ENCODE measurements around the gene ACAP3. TPM values are rescaled to one million over a fixed set of nuclear protein-coding genes. Genes with fewer than 3 reads are reported as not detected.

The ACAP3 gene
- total RNA-seq, 4 donors from 2014 or later: 34.3 to 125 (median 69.6) TPM

GRCh38 chr1:1343811-1344421 lies 36.2 kb upstream of the ACAP3 start:
- Histone ChIP-seq H3K27me3 (no peaks in the 10 kb centered on the region), H3K27ac (peak overlapping the region in 3 of 4 donors; percentile 60 to 91 (median 72)), H3K4me1 (peaks cover 0 to 63% (median 45%) of the 10 kb centered on the region in 4 donors), H3K36me3 (peaks cover 0 to 34% (median 3%) of the 10 kb centered on the region in 3 donors), H3K9me3 (no peaks in the 10 kb centered on the region), H3K4me3 (no peak overlapping the region)
- 75 to 83% methylated on average over 8 to 16 of the region's 24 CpGs for WGBS, 2 donors
- TF ChIP-seq EP300 (IDR thresholded peaks at IDR 0.05) (no peak), POLR2A (IDR thresholded peaks at IDR 0.05) (no peak)
- TF ChIP-seq, protein P1, sequence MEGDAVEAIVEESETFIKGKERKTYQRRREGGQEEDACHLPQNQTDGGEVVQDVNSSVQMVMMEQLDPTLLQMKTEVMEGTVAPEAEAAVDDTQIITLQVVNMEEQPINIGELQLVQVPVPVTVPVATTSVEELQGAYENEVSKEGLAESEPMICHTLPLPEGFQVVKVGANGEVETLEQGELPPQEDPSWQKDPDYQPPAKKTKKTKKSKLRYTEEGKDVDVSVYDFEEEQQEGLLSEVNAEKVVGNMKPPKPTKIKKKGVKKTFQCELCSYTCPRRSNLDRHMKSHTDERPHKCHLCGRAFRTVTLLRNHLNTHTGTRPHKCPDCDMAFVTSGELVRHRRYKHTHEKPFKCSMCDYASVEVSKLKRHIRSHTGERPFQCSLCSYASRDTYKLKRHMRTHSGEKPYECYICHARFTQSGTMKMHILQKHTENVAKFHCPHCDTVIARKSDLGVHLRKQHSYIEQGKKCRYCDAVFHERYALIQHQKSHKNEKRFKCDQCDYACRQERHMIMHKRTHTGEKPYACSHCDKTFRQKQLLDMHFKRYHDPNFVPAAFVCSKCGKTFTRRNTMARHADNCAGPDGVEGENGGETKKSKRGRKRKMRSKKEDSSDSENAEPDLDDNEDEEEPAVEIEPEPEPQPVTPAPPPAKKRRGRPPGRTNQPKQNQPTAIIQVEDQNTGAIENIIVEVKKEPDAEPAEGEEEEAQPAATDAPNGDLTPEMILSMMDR (IDR thresholded peaks at IDR 0.05): no peak
- DNase-seq (ENCODE audit: low spot score in 2 of 2): no peak

GRCh38 chr1:1342584-1343115 lies 34.9 kb upstream of the ACAP3 start:
- TF ChIP-seq, protein P1 (IDR thresholded peaks at IDR 0.05): no peak
- TF ChIP-seq POLR2A (IDR thresholded peaks at IDR 0.05) (no peak), EP300 (IDR thresholded peaks at IDR 0.05) (no peak)
- no peak overlapping the region for H3K4me3 ChIP-seq
- H3K27me3 ChIP-seq: no peaks in the 10 kb centered on the region
- no peaks in the 10 kb centered on the region for H3K9me3 ChIP-seq
- peaks cover 0 to 46% (median 14%) of the 10 kb centered on the region in 3 donors for H3K36me3 ChIP-seq
- peaks cover 0 to 55% (median 37%) of the 10 kb centered on the region in 4 donors for H3K4me1 ChIP-seq
- 71 to 83% methylated on average over 16 to 17 of the region's 18 CpGs for WGBS, 2 donors
- peak overlapping the region in 1 of 4 donors; percentile 27 for H3K27ac ChIP-seq
- no peak for DNase-seq (ENCODE audit: low spot score in 2 of 2)

DNA sequence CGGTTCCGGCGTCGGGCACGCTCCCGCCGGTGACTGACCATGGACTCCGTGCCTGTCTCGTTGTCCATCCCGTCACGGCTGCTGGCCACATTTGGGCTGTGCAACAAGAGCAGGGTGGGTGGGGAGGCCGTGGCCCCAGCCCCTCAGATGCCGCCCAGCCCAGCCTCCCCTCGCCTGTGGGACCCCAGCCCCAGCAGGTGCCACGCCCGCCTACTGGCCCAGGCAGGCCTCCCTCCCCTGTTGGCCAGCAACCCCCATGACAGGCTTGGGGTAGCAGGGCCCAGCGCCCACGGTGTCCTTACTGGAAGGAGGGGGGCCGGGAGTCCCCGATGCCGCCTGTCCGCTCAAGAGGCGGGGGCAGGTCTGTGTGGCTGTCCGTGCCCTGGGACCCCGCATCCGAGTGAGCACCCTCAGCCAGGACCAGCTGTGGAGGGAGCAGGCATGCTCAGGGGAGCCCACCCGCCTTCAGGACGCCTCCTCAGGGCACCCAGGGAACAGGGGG lies 34.4 kb upstream of the ACAP3 start:
- no peaks in the 10 kb centered on the region for H3K9me3 ChIP-seq
- peaks cover 0 to 52% (median 15%) of the 10 kb centered on the region in 3 donors for H3K36me3 ChIP-seq
- no peak overlapping the region for H3K4me3 ChIP-seq
- peaks cover 0 to 49% (median 31%) of the 10 kb centered on the region in 4 donors for H3K4me1 ChIP-seq
- TF ChIP-seq EP300 (IDR thresholded peaks at IDR 0.05) (no peak), POLR2A (IDR thresholded peaks at IDR 0.05) (no peak)
- TF ChIP-seq, protein P1 (IDR thresholded peaks at IDR 0.05): no peak
- H3K27ac ChIP-seq: no peak overlapping the region
- no peaks in the 10 kb centered on the region for H3K27me3 ChIP-seq
- WGBS, 2 donors: 82 to 90% methylated on average over 9 to 27 of the region's 28 CpGs
- no peak for DNase-seq (ENCODE audit: low spot score in 2 of 2)

DNA sequence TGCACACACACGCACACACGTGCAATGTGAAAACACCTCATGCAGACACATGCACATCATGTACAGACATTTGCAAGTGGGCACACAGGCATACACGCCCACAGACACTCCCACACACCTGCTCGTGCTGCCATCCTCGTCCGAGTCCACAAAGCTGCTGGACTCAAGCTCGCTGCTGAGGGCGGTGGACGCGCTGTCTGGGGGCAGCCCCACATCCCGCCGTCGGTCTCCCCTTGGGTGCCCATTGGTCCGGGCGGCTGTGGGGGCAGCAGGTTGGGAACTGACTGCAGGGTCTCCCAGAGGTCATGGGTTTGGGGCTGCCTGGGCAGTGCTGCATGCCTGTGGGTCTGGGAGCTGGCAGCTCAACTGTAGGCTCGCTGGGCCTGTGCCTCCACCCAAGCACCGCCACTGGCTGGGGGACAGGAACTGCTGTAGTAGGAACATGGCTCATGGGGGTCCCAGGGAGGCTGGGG lies 33.9 kb upstream of the ACAP3 start:
- Histone ChIP-seq H3K4me1 (peaks cover 0 to 44% (median 26%) of the 10 kb centered on the region in 4 donors), H3K4me3 (no peak overlapping the region), H3K27me3 (no peaks in the 10 kb centered on the region), H3K36me3 (peaks cover 0 to 57% (median 15%) of the 10 kb centered on the region in 3 donors), H3K9me3 (no peaks in the 10 kb centered on the region), H3K27ac (no peak overlapping the region)
- TF ChIP-seq, protein P1 (IDR thresholded peaks at IDR 0.05): no peak
- no peak for TF ChIP-seq EP300 (IDR thresholded peaks at IDR 0.05)
- TF ChIP-seq POLR2A (IDR thresholded peaks at IDR 0.05): no peak
- DNase-seq (ENCODE audit: low spot score in 2 of 2): no peak
- 90 to 94% methylated on average over 3 to 11 of the region's 17 CpGs for WGBS, 2 donors

Measured in tibial nerve (tissue), 4 donors.